Heart left ventricle (tissue), 16 donors: ENCODE results near the gene DKK3. TPM values are rescaled to one million over a fixed set of nuclear protein-coding genes. Genes with fewer than 3 reads are reported as not detected.

Experiments used
- ATAC-seq, 4 donors: fragments of 200-7000 bp; cut with Tn5 transposase; one replicate each; pipeline ENCODE4 v1.9.1; 2020 to 2022; ENCODE audit warnings: moderate library complexity in 4 of 4, mild to moderate bottlenecking in 3 of 4, moderate number of reproducible peaks in 1 of 4
- DNase-seq, 5 donors: peaks; one replicate each; pipeline ENCODE4 v3.0.0-alpha.2; 2020
- H3K27ac ChIP-seq, 12 donors: fragments of 200-600 bp; sonication (generic) in 4 of 12; one replicate each; pipeline versions ENCODE4 v1.5.0 to v1.8.0; 2016 to 2022; ENCODE audit warnings: mild to moderate bottlenecking in 2 of 12
- H3K27me3 ChIP-seq, 9 donors: fragments of 200-600 bp; sonication (generic) in 2 of 9; one replicate each; pipeline versions ENCODE4 v1.5.1 to v1.8.0; 2016 to 2022; ENCODE audit warnings: mild to moderate bottlenecking in 3 of 9
- H3K36me3 ChIP-seq, 9 donors: fragments of 200-600 bp; sonication (generic) in 2 of 9; one replicate each; pipeline versions ENCODE4 v1.5.0 to v1.8.0; 2018 to 2022; ENCODE audit warnings: mild to moderate bottlenecking in 2 of 9
- H3K4me1 ChIP-seq, 12 donors: fragments of 200-600 bp; sonication (generic) in 4 of 12; one replicate each; pipeline versions ENCODE4 v1.5.0 to v1.8.0; 2016 to 2022; ENCODE audit warnings: mild to moderate bottlenecking in 3 of 12
- H3K4me3 ChIP-seq, 12 donors: fragments of 200-600 bp; sonication (generic) in 4 of 12; one replicate each; pipeline versions ENCODE4 v1.5.0 to v1.8.0; 2017 to 2022; ENCODE audit warnings: mild to moderate bottlenecking in 9 of 12, moderate library complexity in 4 of 12
- H3K9me3 ChIP-seq, 12 donors: fragments of 200-600 bp; sonication (generic) in 4 of 12; one replicate each; pipeline versions ENCODE4 v1.5.0 to v1.8.0; 2016 to 2022; ENCODE audit warnings: mild to moderate bottlenecking in 1 of 12
- CTCF ChIP-seq, 12 donors: fragments of 200-600 bp; sonication (generic) in 4 of 12; IDR thresholded peaks; one replicate each; pipeline versions ENCODE4 v1.5.0 to v1.8.0; 2018 to 2022; ENCODE audit warnings: antibody characterized with exemption in 12 of 12, mild to moderate bottlenecking in 5 of 12
- POLR2A ChIP-seq, 2 donors: fragments of 450-650 bp; IDR thresholded peaks; one replicate each; pipeline ENCODE4 v1.6.1; 2017; ENCODE audit warnings: antibody characterized with exemption in 2 of 2, mild to moderate bottlenecking in 2 of 2, moderate library complexity in 2 of 2
- WGBS, 4 donors: extraction: QIAGEN DNeasy Blood & Tissue Kit in 2 of 4; methylation state at CpG; one replicate each; pipeline versions ENCODE4 v1.1.5 to v1.1.7; 2013 to 2018; 5-methylcytosine and 5-hydroxymethylcytosine counted together
- intact Hi-C, 10 donors: fragments of 100-400 bp; cut with DNase I; formaldehyde crosslinking; loops; one replicate each; pipeline versions ENCODE4 v1.11.1 to v1.14.2; 2022
- polyA plus RNA-seq, 2 donors: library from polyadenylated mRNA; stranded (reverse); fragments of 200-250 nt; gene quantifications; one replicate each; pipeline ENCODE4 v1.2.3, GENCODE V29; 2013
- total RNA-seq, 9 donors: library from RNA; depleted of rRNA in 2 of 9; stranded (reverse); fragments of >200 nt in 2 of 9; fragmentation: NEBNext Ultra II Directional in 3 of 9; extraction: Animal tissue kit (Norgen Biotek cat#: 25700) in 3 of 9; gene quantifications; one replicate each; pipeline versions ENCODE4 v1.1.0 to v1.2.4, GENCODE V29; 2016 to 2023
- donor health status: ischemic (EF 13 %, LVEDD 7.1; RV severe dilation, severe dysfunction).
- donor health status: healthy with polysubstance abuse.
- donor health status: DM: no; HTN: yes; CAD: no.
- donor health status: DM: no; HTN: no; CAD: no.
- donor health status: ischemic (EF 25% LVEDD 6.9; RV normal size, moderate dysfunction).
- donor health status: ischemic (EF 25% LVEDD 5.7; RV mildly dilated, moderate dysfunction).
- donor health status: healthy.
- donor health status: DM: yes; HTN: yes; CAD: no.
- donor health status: ischemic (EF 35%, LVEDD 5.7; RV mildly dilated, moderate dysfunction).
- donor health status: nonischemic (EF 11% LVEDD 7.7; RV severe dilation, severe dysfunction).
- donor health status: DM: yes; HTN: yes; CAD: no.
- donor health status: PGD.
- donor health status: ischemic (EF 29% LVEDD 5.4; RV normal size, mild dysfunction).
- donor health status: nonischemic (EF 23%, LVEDD 6.1; RV moderate dilation, normal function).

DKK3 gene
- total and polyA plus RNA-seq, 11 donors: 117 to 851 (median 707) TPM

- peak overlapping the region in 1 of 12 donors; percentile 14 for H3K27ac ChIP-seq
- peak in 3 of 4 donors; percentile 47 to 69 (median 63) for ATAC-seq
- no peaks in the 10 kb centered on the region for H3K27me3 ChIP-seq
- TF ChIP-seq CTCF (IDR thresholded peaks at IDR 0.05): peak; percentile 56 to 82 (median 69)
- no peak for TF ChIP-seq POLR2A (IDR thresholded peaks at IDR 0.05)
- H3K4me1 ChIP-seq: peaks cover 0 to 10% (median under 1%) of the 10 kb centered on the region in 12 donors
- peaks cover 0 to 91% (median 72%) of the 10 kb centered on the region in 9 donors for H3K36me3 ChIP-seq
- H3K4me3 ChIP-seq: no peak overlapping the region
- 55 to 63% (median 60%) methylated on average over 5 of the region's 5 CpGs for WGBS, 4 donors
- peaks cover 0 to 6% (median 0%) of the 10 kb centered on the region in 12 donors for H3K9me3 ChIP-seq
- DNase-seq: peak in 1 of 5 donors; percentile 9
- intact Hi-C loops: loop anchor here (1.0 to 10.0 kb wide), 7 partner anchors 111 to 353 kb away; no protein-coding TSS in a partner anchor
Measured at GRCh38 chr11:11931461-11932055, 76.9 kb downstream of the DKK3 start.

GRCh38 chr11:11929920-11930319 is 78.5 kb downstream of the DKK3 start:
- DNase-seq: no peak
- intact Hi-C loops: loop anchor here in 9 of 10 donors (2.0 to 10.0 kb wide), 5 partner anchors 115 to 355 kb away; no protein-coding TSS in a partner anchor
- WGBS, 4 donors: 73 to 79% (median 77%) methylated on average over 2 of the region's 2 CpGs
- Histone ChIP-seq H3K4me3 (no peak overlapping the region), H3K4me1 (peaks cover 0 to 8% (median 1%) of the 10 kb centered on the region in 12 donors), H3K9me3 (peaks cover 0 to 6% (median 0%) of the 10 kb centered on the region in 12 donors), H3K27ac (no peak overlapping the region), H3K36me3 (peaks cover 0 to 86% (median 64%) of the 10 kb centered on the region in 9 donors), H3K27me3 (no peaks in the 10 kb centered on the region)
- TF ChIP-seq CTCF (IDR thresholded peaks at IDR 0.05): no peak
- no peak for TF ChIP-seq POLR2A (IDR thresholded peaks at IDR 0.05)
- ATAC-seq: no peak

- ATAC-seq: no peak
- H3K4me1 ChIP-seq: peaks cover 0 to 10% (median 0%) of the 10 kb centered on the region in 12 donors
- TF ChIP-seq CTCF (IDR thresholded peaks at IDR 0.05) (no peak), POLR2A (IDR thresholded peaks at IDR 0.05) (no peak)
Measured at GRCh38 chr11:11923828-11924227, 84.6 kb downstream of the DKK3 start.

GRCh38 chr11:11916981-11917399 is 91.4 kb downstream of the DKK3 start:
- TF ChIP-seq CTCF (IDR thresholded peaks at IDR 0.05) (no peak), POLR2A (IDR thresholded peaks at IDR 0.05) (no peak)
- Histone ChIP-seq H3K27me3 (no peaks in the 10 kb centered on the region), H3K4me3 (no peak overlapping the region), H3K27ac (peak overlapping the region in 4 of 12 donors; percentile 4 to 31 (median 16)), H3K4me1 (peaks cover 0 to 16% (median 7%) of the 10 kb centered on the region in 12 donors), H3K9me3 (no peaks in the 10 kb centered on the region), H3K36me3 (peaks cover 0 to 42% (median 14%) of the 10 kb centered on the region in 9 donors)
- ATAC-seq (peak in 3 of 4 donors; percentile 30 to 72 (median 44)), DNase-seq (no peak)
- 90 to 96% (median 95%) methylated on average over 1 of the region's 1 CpG for WGBS, 4 donors
- intact Hi-C loops: loop anchor here in 1 of 10 donors (10.0 kb wide), 1 partner anchor 112 kb away; no protein-coding TSS in a partner anchor

More at GRCh38 chr11:11923828-11924227, 84.6 kb downstream of the DKK3 start:
- H3K36me3 ChIP-seq: peaks cover 0 to 70% (median 37%) of the 10 kb centered on the region in 9 donors
- H3K27me3 ChIP-seq: no peaks in the 10 kb centered on the region
- peak overlapping the region in 1 of 12 donors; percentile 22 for H3K27ac ChIP-seq
- H3K9me3 ChIP-seq: peaks cover 0 to 6% (median 0%) of the 10 kb centered on the region in 12 donors
- intact Hi-C loops: loop anchor here in 1 of 10 donors (10.0 kb wide), 1 partner anchor 361 kb away; no protein-coding TSS in a partner anchor
- H3K4me3 ChIP-seq: no peak overlapping the region
- DNase-seq: no peak
